HG03060 (cell line): ENCODE data around the gene ELF3.
"Not testable (repeated sequence)": the region's sequence is repeated elsewhere in the genome, so short reads cannot be mapped to it uniquely, and the experiment has no call there.

Experiments
- ATAC-seq: cut with Tn5 transposase; IDR thresholded peaks from one replicate; pipeline ENCODE4 v1.9.1; 2021; ENCODE audit warnings: low read depth, moderate number of reproducible peaks; ENCODE audit not compliant: unreplicated experiment

ELF3 gene

GRCh38 chr1:202034149-202034682 lies 23.8 kb downstream of the ELF3 start:
- no peak for ATAC-seq

GRCh38 chr1:202034683-202035462 lies 24.5 kb downstream of the ELF3 start:
- ATAC-seq = no peak

GRCh38 chr1:202036595-202037387 lies 26.4 kb downstream of the ELF3 start:
- ATAC-seq = no peak

- ATAC-seq = no peak
These were observed 27.4 kb downstream of the ELF3 start for GRCh38 chr1:202037706-202038296.

- ATAC-seq = no peak
These were observed 28.4 kb downstream of the ELF3 start for GRCh38 chr1:202038688-202039346.

- ATAC-seq = no peak
These were observed 35.3 kb downstream of the ELF3 start for GRCh38 chr1:202045705-202046104.

- ATAC-seq = no peak
These were observed 35.8 kb downstream of the ELF3 start for GRCh38 chr1:202046227-202046626.

GRCh38 chr1:202046748-202047708 lies 36.6 kb downstream of the ELF3 start:
- ATAC-seq = no peak

GRCh38 chr1:202047977-202048376 lies 37.6 kb downstream of the ELF3 start:
- no peak for ATAC-seq

- ATAC-seq = no peak
These were observed 38.7 kb downstream of the ELF3 start for GRCh38 chr1:202049129-202049528.

- no peak for ATAC-seq
These were observed 43.7 kb downstream of the ELF3 start for GRCh38 chr1:202054094-202054493.

GRCh38 chr1:202054673-202055072 lies 44.3 kb downstream of the ELF3 start:
- ATAC-seq = not testable (repeated sequence)

GRCh38 chr1:202056644-202057334 lies 46.4 kb downstream of the ELF3 start:
- no peak for ATAC-seq

- ATAC-seq = not testable (repeated sequence)
These were observed 46.9 kb downstream of the ELF3 start for GRCh38 chr1:202057335-202057704.

GRCh38 chr1:202058001-202058908 lies 47.9 kb downstream of the ELF3 start:
- no peak for ATAC-seq

- ATAC-seq = no peak
These were observed 50.7 kb downstream of the ELF3 start for GRCh38 chr1:202061055-202061454.

GRCh38 chr1:202061787-202062186 lies 51.4 kb downstream of the ELF3 start:
- not testable (repeated sequence) for ATAC-seq

GRCh38 chr1:202062636-202063035 lies 52.2 kb downstream of the ELF3 start:
- ATAC-seq = not testable (repeated sequence)
